ENCODE measurements around the gene CDK5RAP3.

Gene CDK5RAP3

DNA sequence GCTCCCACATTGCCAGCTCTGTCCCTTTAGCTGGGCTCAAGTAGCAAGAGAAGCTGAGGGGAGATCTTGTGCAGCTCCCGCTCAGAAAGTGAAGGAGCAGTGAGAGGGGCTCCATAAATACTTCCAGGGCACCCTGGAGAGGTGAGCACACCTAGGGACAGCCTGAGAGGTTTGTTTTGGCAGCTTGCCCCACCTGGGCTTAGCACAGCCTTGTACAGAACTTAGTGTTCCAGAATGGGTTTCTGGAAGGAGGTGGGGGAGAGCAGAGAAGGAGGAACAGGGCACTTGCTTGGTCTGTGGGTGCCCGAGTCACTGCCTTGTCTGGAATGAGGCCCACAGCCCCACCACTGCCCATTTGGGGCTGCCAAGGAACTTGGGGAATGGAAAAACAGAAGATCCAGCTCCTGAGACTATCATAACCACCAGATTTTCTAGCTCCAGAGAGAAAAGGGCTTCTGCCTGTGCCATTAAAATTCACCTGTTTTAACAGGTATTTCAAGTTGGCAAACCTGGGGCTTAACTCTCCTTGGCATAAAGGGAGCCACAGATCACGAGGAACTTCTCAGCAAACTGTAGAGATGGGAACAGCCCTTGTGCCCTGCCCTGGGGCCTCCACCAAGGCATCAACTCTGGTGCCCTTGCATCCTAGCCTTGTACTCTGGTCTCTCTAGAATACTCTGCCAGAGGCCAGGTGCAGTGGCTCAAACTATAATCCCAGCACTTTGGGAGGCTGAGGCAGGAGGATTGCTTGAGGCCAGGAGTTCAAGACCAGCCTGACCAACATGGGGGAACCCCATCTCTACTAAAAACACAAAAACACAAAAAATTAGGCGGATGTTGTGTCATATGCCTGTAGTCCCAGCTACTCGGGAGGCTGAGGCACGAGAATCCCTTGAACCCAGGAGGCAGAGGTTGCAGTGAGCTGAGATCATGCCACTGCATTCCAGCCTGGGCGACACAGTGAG lies 15.1 kb upstream of the CDK5RAP3 start:
- no peak for DNase-seq (ENCODE audit: low spot score)
- TF ChIP-seq CTCF (IDR thresholded peaks at IDR 0.05; ENCODE audit: extremely low read depth, insufficient read depth, missing control alignments), result no peak
- in situ Hi-C loops (cut with MboI; ENCODE audit: low pct_unique_long_range_greater_than_20kb, low sequenced_read_pairs, unreplicated experiment), result no loop called here

DNA sequence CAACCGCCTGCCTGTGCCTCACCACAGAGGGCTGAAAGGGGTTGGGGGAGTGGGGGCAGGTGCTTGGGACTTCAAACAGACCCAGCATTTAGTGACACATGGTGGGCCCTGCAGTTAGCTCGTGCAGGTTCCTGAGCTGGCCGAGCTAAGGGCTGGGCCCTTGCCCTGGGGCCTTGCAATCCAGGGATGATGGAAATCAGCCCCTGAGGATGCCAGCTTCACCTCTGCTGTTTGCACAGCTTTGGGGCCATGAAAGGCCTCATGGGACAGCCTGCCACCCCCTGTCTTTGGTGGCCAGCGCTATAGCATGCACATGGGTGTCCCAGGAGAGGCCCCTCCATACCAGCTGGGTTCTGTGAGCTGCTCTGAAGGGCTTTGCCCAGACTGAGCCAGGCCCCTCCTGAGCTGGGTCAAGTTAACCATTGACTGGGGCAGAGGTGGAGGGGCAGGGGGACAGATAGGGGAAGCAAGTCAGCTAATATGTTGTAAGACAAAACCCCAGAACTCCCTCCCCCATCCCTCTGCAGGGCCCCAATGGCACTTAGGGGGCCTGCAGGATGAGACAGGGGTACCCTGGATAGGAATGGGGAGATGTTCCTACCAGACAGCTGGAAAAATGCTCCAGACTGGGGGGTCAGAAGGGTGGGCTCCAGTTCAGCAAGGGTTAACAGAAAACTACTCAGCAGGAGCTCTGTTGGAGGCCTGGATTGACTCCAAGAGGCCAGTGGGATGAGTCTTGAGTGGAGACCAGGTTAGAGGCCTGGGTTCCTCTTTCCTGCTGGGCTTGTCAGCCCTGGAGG lies 13.9 kb upstream of the CDK5RAP3 start:
- TF ChIP-seq CTCF (IDR thresholded peaks at IDR 0.05; ENCODE audit: extremely low read depth, insufficient read depth, missing control alignments), result no peak
- in situ Hi-C loops (cut with MboI; ENCODE audit: low pct_unique_long_range_greater_than_20kb, low sequenced_read_pairs, unreplicated experiment), result no loop called here
- no peak for DNase-seq (ENCODE audit: low spot score)

DNA sequence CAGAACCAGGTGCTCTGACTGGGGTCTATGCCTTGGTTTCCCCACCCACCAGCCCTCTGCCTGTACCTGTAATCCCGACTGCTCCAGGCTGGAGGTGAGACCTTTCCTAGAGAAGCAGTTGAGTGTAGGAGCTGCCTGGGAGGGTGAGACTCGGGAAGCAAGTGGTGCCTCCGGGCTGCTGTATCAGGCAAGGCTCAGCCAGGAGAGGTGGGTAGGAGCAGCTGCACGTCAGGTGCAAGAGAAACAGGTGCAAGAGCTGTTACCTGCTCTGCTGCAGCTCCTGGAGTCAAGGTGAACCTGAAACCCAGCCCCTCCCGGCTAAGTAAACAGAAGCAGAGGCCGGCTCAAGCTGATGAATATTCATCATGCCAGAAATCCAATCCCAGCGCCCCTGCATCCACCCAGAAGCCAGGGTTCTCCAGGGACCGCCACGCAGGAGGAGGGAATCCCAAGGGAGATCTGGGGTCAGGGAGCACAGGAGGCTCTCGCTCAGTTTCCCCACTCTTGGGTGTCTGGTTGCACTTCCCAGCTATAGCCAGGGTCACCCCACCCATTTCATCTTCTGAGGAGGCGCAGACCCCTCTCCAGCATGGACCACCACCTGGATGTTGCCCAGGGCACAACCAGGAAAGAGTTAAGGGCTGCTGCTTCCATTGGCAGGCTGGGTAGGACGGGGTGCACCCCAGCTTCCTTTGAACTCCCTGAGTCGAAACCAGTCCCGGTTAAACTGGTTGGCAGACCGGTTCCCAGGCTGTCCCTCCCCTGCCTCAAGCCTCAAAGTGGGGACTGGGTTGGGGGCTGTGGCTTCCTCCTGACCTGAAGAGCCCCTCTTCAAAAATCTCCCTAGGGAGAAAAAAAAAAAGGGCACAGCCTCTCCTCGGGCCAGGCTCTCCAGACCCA lies 13.1 kb upstream of the CDK5RAP3 start, which contains the start of gene PRR15L:
PRR15L (minus strand) TSS at position 293 of the 900 bp plus-strand sequence. CDS start 4,649 bp downstream, outside the sequence.
- TF ChIP-seq CTCF (IDR thresholded peaks at IDR 0.05; ENCODE audit: extremely low read depth, insufficient read depth, missing control alignments), result no peak
- in situ Hi-C loops (cut with MboI; ENCODE audit: low pct_unique_long_range_greater_than_20kb, low sequenced_read_pairs, unreplicated experiment), result no loop called here
- no peak for DNase-seq (ENCODE audit: low spot score)

DNA sequence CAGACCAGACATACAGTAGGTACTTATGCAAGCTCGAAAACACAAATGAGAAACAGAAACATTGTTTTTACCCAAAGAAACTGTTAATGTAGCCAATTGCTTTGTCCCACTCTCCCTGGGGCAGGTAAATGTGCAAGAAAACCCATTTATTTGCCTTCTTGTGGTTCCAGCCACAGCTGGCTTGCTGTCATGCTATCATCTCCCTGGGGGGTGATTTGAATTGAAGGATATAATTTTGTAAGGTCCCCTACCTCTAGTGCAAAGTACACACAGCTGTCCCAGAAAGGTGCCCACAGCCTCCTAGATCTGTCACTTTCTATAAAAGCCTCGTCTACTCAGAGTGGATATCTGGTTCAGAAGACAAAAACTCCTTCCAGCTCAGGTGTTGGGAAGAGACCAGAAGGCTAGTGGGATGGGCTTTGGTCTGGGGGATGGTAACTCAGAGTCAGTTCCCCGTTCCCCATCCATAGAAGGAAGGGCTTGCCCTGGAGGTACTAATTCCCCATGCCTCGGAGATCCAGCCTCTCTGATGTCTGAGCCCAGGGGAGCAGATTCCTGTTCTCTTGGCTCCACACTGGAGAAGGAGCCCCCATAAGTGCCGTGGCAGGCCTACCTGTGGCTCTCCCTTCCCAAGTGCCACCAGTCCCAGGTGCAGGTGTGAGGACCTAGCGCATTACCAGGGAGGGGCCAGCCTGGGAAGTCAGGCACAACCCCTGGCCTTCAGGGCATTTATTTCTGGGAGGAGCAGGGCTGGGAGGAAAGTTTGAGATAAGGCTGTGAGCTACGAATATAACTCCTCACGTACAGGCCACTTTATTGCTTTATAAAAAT lies 10.9 kb upstream of the CDK5RAP3 start:
- no peak for TF ChIP-seq CTCF (IDR thresholded peaks at IDR 0.05; ENCODE audit: extremely low read depth, insufficient read depth, missing control alignments)
- DNase-seq (ENCODE audit: low spot score), result no peak
- in situ Hi-C loops (cut with MboI; ENCODE audit: low pct_unique_long_range_greater_than_20kb, low sequenced_read_pairs, unreplicated experiment), result no loop called here

- no peak for TF ChIP-seq CTCF (IDR thresholded peaks at IDR 0.05; ENCODE audit: extremely low read depth, insufficient read depth, missing control alignments)
- in situ Hi-C loops (cut with MboI; ENCODE audit: low pct_unique_long_range_greater_than_20kb, low sequenced_read_pairs, unreplicated experiment), result no loop called here
- DNase-seq (ENCODE audit: low spot score), result no peak
Observed at GRCh38 chr17:47961406-47961805, 9.5 kb upstream of the CDK5RAP3 start.
